NOMO-1 treated with DMSO at 0.1 percent for 48 hours (cell line): Measurements from ENCODE around the gene POMGNT1.
"Not testable (repeated sequence)": the region's sequence is repeated elsewhere in the genome, so short reads cannot be mapped to it uniquely, and the experiment has no call there.

Source experiments
- DNase-seq: peaks from one replicate; lab custom pipeline; 2025; ENCODE audit not compliant: unreplicated experiment; lab: John Stamatoyannopoulos, UW

The POMGNT1 gene

GRCh38 chr1:46197964-46198811 lies at the start of gene POMGNT1:
Gene POMGNT1, minus strand, starts transcription at chr1:46198434. Its CDS starts 613 bp downstream, at chr1:46197821.
- peak; percentile 66 for DNase-seq

- peak; percentile 99 for DNase-seq
Measured at GRCh38 chr1:46247436-46248121, 49.3 kb upstream of the POMGNT1 start, which contains the start of gene RAD54L. Gene RAD54L, plus strand, starts transcription at chr1:46247763. Its CDS starts 643 bp downstream, at chr1:46248406.

- peak; percentile 61 for DNase-seq
Measured at GRCh38 chr1:46246548-46247435, 48.6 kb upstream of the POMGNT1 start.

- DNase-seq = not testable (repeated sequence)
Measured at GRCh38 chr1:46246136-46246535, 47.9 kb upstream of the POMGNT1 start.

GRCh38 chr1:46244656-46245371 lies 46.6 kb upstream of the POMGNT1 start:
- DNase-seq = peak; percentile 10

- not testable (repeated sequence) for DNase-seq
Measured at GRCh38 chr1:46243831-46244230, 45.6 kb upstream of the POMGNT1 start.

- DNase-seq = no peak
Measured at GRCh38 chr1:46242918-46243317, 44.7 kb upstream of the POMGNT1 start.

- DNase-seq = not testable (repeated sequence)
Measured at GRCh38 chr1:46241733-46242132, 43.5 kb upstream of the POMGNT1 start.

GRCh38 chr1:46238865-46239264 lies 40.6 kb upstream of the POMGNT1 start:
- not testable (repeated sequence) for DNase-seq

GRCh38 chr1:46236882-46237281 lies 38.6 kb upstream of the POMGNT1 start:
- no peak for DNase-seq

- not testable (repeated sequence) for DNase-seq
Measured at GRCh38 chr1:46231231-46231630, 33.0 kb upstream of the POMGNT1 start.

GRCh38 chr1:46224966-46225365 lies 26.7 kb upstream of the POMGNT1 start:
- DNase-seq = no peak

- peak; percentile 68 for DNase-seq
Measured at GRCh38 chr1:46223472-46223943, 25.3 kb upstream of the POMGNT1 start.

GRCh38 chr1:46223055-46223454 lies 24.8 kb upstream of the POMGNT1 start:
- not testable (repeated sequence) for DNase-seq

GRCh38 chr1:46221749-46222148 lies 23.5 kb upstream of the POMGNT1 start:
- no peak for DNase-seq

GRCh38 chr1:46220808-46221207 lies 22.6 kb upstream of the POMGNT1 start:
- DNase-seq = no peak

GRCh38 chr1:46219551-46220520 lies 21.6 kb upstream of the POMGNT1 start:
- no peak for DNase-seq

GRCh38 chr1:46218443-46218842 lies 20.2 kb upstream of the POMGNT1 start:
- DNase-seq = no peak

- DNase-seq = no peak
Measured at GRCh38 chr1:46215504-46215903, 17.3 kb upstream of the POMGNT1 start.
